GM19324 (cell line): ENCODE results near the gene LRRC8B.

Experiments used
- ATAC-seq: cut with Tn5 transposase; IDR thresholded peaks from one replicate; pipeline ENCODE4 v1.9.1; 2021; ENCODE audit warnings: mild to moderate bottlenecking, moderate library complexity; ENCODE audit not compliant: unreplicated experiment, low FRiP score

LRRC8B gene

GRCh38 chr1:89605692-89606091 is 81.1 kb downstream of the LRRC8B start:
- no peak for ATAC-seq

GRCh38 chr1:89606227-89606980 is 81.8 kb downstream of the LRRC8B start:
- ATAC-seq: no peak

GRCh38 chr1:89607156-89607555 is 82.5 kb downstream of the LRRC8B start:
- ATAC-seq: no peak

- no peak for ATAC-seq
Observed at GRCh38 chr1:89607586-89608318, 83.1 kb downstream of the LRRC8B start.

GRCh38 chr1:89608319-89608983 is 83.8 kb downstream of the LRRC8B start:
- no peak for ATAC-seq

GRCh38 chr1:89608984-89609725 is 84.5 kb downstream of the LRRC8B start:
- ATAC-seq: no peak

GRCh38 chr1:89609781-89610456 is 85.3 kb downstream of the LRRC8B start:
- no peak for ATAC-seq

- no peak for ATAC-seq
Observed at GRCh38 chr1:89610457-89611011, 85.9 kb downstream of the LRRC8B start.

- ATAC-seq: peak; percentile 81
Observed at GRCh38 chr1:89611721-89612120, 87.1 kb downstream of the LRRC8B start.

- no peak for ATAC-seq
Observed at GRCh38 chr1:89613928-89614327, 89.3 kb downstream of the LRRC8B start.

- no peak for ATAC-seq
Observed at GRCh38 chr1:89615676-89616598, 91.3 kb downstream of the LRRC8B start.

- ATAC-seq: no peak
Observed at GRCh38 chr1:89616844-89617627, 92.4 kb downstream of the LRRC8B start.

- ATAC-seq: no peak
Observed at GRCh38 chr1:89620664-89621063, 96.0 kb downstream of the LRRC8B start.

GRCh38 chr1:89622895-89623294 is 98.3 kb downstream of the LRRC8B start:
- no peak for ATAC-seq

GRCh38 chr1:89624314-89624713 is 99.7 kb downstream of the LRRC8B start:
- no peak for ATAC-seq

- no peak for ATAC-seq
Observed at GRCh38 chr1:89624715-89625323, 100.2 kb downstream of the LRRC8B start.

- no peak for ATAC-seq
Observed at GRCh38 chr1:89627596-89627962, 103.0 kb downstream of the LRRC8B start.

- no peak for ATAC-seq
Observed at GRCh38 chr1:89629146-89629545, 104.5 kb downstream of the LRRC8B start.
